Prostate gland (tissue), 2 donors: ENCODE data around the gene MT1F. TPM values are rescaled to one million over a fixed set of nuclear protein-coding genes. Genes with fewer than 3 reads are reported as not detected.

Experiments
- DNase-seq: peaks from one replicate; pipeline ENCODE4 v3.0.0-alpha.2; 2019; ENCODE audit warnings: low spot score
- H3K27ac ChIP-seq, 2 donors: fragments of 200-600 bp; sonication (generic); 2 replicates each; pipeline ENCODE4 v1.5.1; 2017 to 2019
- H3K27me3 ChIP-seq: fragments of 200-600 bp; sonication (generic); replicated peaks from 2 replicates; pipeline ENCODE4 v1.5.1; 2019; ENCODE audit not compliant: insufficient read depth
- H3K36me3 ChIP-seq, 2 donors: fragments of 200-600 bp; sonication (generic); 1 replicate in 1 of 2; 2 replicates in 1 of 2; pipeline versions ENCODE4 v1.5.1 to v1.8.1; 2017 to 2019
- H3K4me1 ChIP-seq: fragments of 200-600 bp; sonication (generic); replicated peaks from 2 replicates; pipeline ENCODE4 v1.5.1; 2019
- H3K4me3 ChIP-seq, 2 donors: fragments of 200-600 bp; sonication (generic); 2 replicates each; pipeline ENCODE4 v1.5.1; 2017 to 2019
- H3K9me3 ChIP-seq: fragments of 200-600 bp; sonication (generic); 2 replicates; pipeline ENCODE4 v1.5.1; 2017
- POLR2A ChIP-seq: fragments of 450-650 bp; IDR thresholded peaks from one replicate; pipeline ENCODE4 v1.6.1; 2016; ENCODE audit warnings: antibody characterized with exemption, mild to moderate bottlenecking
- POLR2AphosphoS5 ChIP-seq: sonication (generic); formaldehyde crosslinking; IDR thresholded peaks from one replicate; pipeline ENCODE4 v1.6.1; 2017; ENCODE audit warnings: antibody characterized with exemption
- WGBS: methylation state at CpG from one replicate; pipeline ENCODE4 v1.1.5; 2018; 5-methylcytosine and 5-hydroxymethylcytosine counted together
- intact Hi-C: fragments of 100-400 bp; cut with DNase I; formaldehyde crosslinking; loops from one replicate; pipeline ENCODE4 v1.14.2; 2022
- total RNA-seq, 2 donors: library from RNA; depleted of rRNA; stranded (reverse); fragments of >200 nt; gene quantifications; one replicate each; pipeline ENCODE4 v1.1.0, GENCODE V29; 2016
- TF ChIP-seq, protein P1 (sequence below), 4 experiments: fragments of 200-600 bp in 2 of 4; fragments of 450-650 bp in 2 of 4; sonication (generic) in 2 of 4; IDR thresholded peaks; 1 replicate in 3 of 4; 2 replicates in 1 of 4; pipeline ENCODE4 v1.5.1; 2016 to 2019; ENCODE audit warnings: antibody characterized with exemption in 4 of 4, mild to moderate bottlenecking in 2 of 4, moderate library complexity in 2 of 4

MT1F gene
- total RNA-seq, 2 donors from 2014 or later, result 18.5 to 37.3 TPM

GRCh38 chr16:56610017-56610608 lies 47.6 kb upstream of the MT1F start:
- TF ChIP-seq POLR2AphosphoS5, result peak; percentile 37
- TF ChIP-seq, protein P1, sequence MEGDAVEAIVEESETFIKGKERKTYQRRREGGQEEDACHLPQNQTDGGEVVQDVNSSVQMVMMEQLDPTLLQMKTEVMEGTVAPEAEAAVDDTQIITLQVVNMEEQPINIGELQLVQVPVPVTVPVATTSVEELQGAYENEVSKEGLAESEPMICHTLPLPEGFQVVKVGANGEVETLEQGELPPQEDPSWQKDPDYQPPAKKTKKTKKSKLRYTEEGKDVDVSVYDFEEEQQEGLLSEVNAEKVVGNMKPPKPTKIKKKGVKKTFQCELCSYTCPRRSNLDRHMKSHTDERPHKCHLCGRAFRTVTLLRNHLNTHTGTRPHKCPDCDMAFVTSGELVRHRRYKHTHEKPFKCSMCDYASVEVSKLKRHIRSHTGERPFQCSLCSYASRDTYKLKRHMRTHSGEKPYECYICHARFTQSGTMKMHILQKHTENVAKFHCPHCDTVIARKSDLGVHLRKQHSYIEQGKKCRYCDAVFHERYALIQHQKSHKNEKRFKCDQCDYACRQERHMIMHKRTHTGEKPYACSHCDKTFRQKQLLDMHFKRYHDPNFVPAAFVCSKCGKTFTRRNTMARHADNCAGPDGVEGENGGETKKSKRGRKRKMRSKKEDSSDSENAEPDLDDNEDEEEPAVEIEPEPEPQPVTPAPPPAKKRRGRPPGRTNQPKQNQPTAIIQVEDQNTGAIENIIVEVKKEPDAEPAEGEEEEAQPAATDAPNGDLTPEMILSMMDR (IDR thresholded peaks at IDR 0.05), result no peak
- TF ChIP-seq POLR2A, result peak; percentile 15
- DNase-seq, result peak; percentile 49
- Histone ChIP-seq H3K27me3 (no peaks in the 10 kb centered on the region), H3K4me1 (peaks cover 22% of the 10 kb centered on the region), H3K9me3 (no peaks in the 10 kb centered on the region), H3K36me3 (no peaks in the 10 kb centered on the region), H3K27ac (peak overlapping the region; percentile 86 to 90), H3K4me3 (peak overlapping the region; percentile 33 to 57)
- WGBS, result 16% methylated on average over 10 of the region's 10 CpGs
- intact Hi-C loops, result no loop called here

- no peaks in the 10 kb centered on the region for H3K27me3 ChIP-seq
- peak overlapping the region; percentile 86 to 90 for H3K27ac ChIP-seq
- H3K4me1 ChIP-seq, result peaks cover 22% of the 10 kb centered on the region
- TF ChIP-seq POLR2A (no peak), POLR2AphosphoS5 (no peak)
- TF ChIP-seq, protein P1 (IDR thresholded peaks at IDR 0.05), result no peak
- intact Hi-C loops, result no loop called here
- H3K36me3 ChIP-seq, result no peaks in the 10 kb centered on the region
- WGBS, result 45% methylated on average over 2 of the region's 2 CpGs
- no peaks in the 10 kb centered on the region for H3K9me3 ChIP-seq
- no peak overlapping the region for H3K4me3 ChIP-seq
- DNase-seq, result no peak
Measured at GRCh38 chr16:56610609-56611111, 47.1 kb upstream of the MT1F start.

- Histone ChIP-seq H3K27ac (peak overlapping the region; percentile 86 to 90), H3K4me1 (peaks cover 22% of the 10 kb centered on the region), H3K27me3 (no peaks in the 10 kb centered on the region), H3K4me3 (no peak overlapping the region), H3K36me3 (no peaks in the 10 kb centered on the region), H3K9me3 (no peaks in the 10 kb centered on the region)
- intact Hi-C loops, result no loop called here
- TF ChIP-seq, protein P1 (IDR thresholded peaks at IDR 0.05), result no peak
- no peak for TF ChIP-seq POLR2AphosphoS5
- no peak for TF ChIP-seq POLR2A
- no peak for DNase-seq
- 78% methylated on average over 2 of the region's 2 CpGs for WGBS
Measured at GRCh38 chr16:56611281-56611833, 46.4 kb upstream of the MT1F start.

GRCh38 chr16:56613706-56614105 lies 44.1 kb upstream of the MT1F start:
- Histone ChIP-seq H3K4me3 (no peak overlapping the region), H3K27me3 (no peaks in the 10 kb centered on the region), H3K4me1 (peaks cover 5% of the 10 kb centered on the region), H3K27ac (no peak overlapping the region), H3K9me3 (no peaks in the 10 kb centered on the region), H3K36me3 (no peaks in the 10 kb centered on the region)
- TF ChIP-seq POLR2AphosphoS5, result no peak
- TF ChIP-seq POLR2A, result no peak
- TF ChIP-seq, protein P1 (IDR thresholded peaks at IDR 0.05), result no peak
- DNase-seq, result no peak
- intact Hi-C loops, result no loop called here

DNA sequence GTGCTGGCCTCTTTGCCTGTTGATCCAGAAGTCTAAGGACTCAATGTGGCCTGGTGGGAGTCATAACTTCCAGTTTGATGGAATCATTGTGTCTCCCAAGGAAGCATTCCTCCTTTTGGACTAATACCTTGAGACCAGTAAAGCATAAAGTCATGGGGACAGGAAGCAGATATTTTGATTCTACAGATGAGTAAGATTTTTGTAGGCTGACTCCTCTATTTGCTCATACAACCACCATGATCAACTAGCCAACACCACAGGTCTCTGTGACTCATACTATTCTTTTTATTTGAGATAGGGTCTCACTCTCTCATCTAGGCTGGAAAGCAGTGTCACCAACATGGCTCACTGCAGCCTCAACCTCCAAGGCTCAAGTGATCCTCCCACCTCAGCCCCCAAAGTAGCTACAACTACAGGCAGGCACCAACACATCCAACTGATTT lies 43.2 kb upstream of the MT1F start:
- Histone ChIP-seq H3K36me3 (no peaks in the 10 kb centered on the region), H3K27me3 (no peaks in the 10 kb centered on the region), H3K4me3 (no peak overlapping the region), H3K27ac (no peak overlapping the region), H3K4me1 (peaks cover 5% of the 10 kb centered on the region), H3K9me3 (no peaks in the 10 kb centered on the region)
- intact Hi-C loops, result no loop called here
- TF ChIP-seq POLR2AphosphoS5, result no peak
- no peak for DNase-seq
